Sigmoid colon (tissue), 4 donors: ENCODE measurements around the gene TWSG1.
"Not testable (repeated sequence)": the region's sequence is repeated elsewhere in the genome, so short reads cannot be mapped to it uniquely, and the experiment has no call there.

Source experiments
- EP300 ChIP-seq, 4 donors: sonication (generic); formaldehyde crosslinking; IDR thresholded peaks; one replicate each; pipeline ENCODE4 v1.6.1; 2017; ENCODE audit warnings: antibody characterized with exemption in 4 of 4
- TF ChIP-seq, protein P1 (sequence below), 4 experiments: fragments of 450-650 bp in 3 of 4; fragments of 200-600 bp in 1 of 4; IDR thresholded peaks; one replicate each; pipeline ENCODE4 v1.5.1; 2016 to 2019; ENCODE audit warnings: antibody characterized with exemption in 4 of 4, mild to moderate bottlenecking in 3 of 4, moderate library complexity in 2 of 4

GRCh38 chr18:9423648-9424047 is 89.1 kb downstream of the TWSG1 start:
- TF ChIP-seq EP300 (IDR thresholded peaks at IDR 0.05): not testable (repeated sequence)
- TF ChIP-seq, protein P1, sequence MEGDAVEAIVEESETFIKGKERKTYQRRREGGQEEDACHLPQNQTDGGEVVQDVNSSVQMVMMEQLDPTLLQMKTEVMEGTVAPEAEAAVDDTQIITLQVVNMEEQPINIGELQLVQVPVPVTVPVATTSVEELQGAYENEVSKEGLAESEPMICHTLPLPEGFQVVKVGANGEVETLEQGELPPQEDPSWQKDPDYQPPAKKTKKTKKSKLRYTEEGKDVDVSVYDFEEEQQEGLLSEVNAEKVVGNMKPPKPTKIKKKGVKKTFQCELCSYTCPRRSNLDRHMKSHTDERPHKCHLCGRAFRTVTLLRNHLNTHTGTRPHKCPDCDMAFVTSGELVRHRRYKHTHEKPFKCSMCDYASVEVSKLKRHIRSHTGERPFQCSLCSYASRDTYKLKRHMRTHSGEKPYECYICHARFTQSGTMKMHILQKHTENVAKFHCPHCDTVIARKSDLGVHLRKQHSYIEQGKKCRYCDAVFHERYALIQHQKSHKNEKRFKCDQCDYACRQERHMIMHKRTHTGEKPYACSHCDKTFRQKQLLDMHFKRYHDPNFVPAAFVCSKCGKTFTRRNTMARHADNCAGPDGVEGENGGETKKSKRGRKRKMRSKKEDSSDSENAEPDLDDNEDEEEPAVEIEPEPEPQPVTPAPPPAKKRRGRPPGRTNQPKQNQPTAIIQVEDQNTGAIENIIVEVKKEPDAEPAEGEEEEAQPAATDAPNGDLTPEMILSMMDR (IDR thresholded peaks at IDR 0.05): not testable (repeated sequence)
